ENCODE results near the gene CETN1.

Gene CETN1

GRCh38 chr18:577643-578375 is 2.4 kb upstream of the CETN1 start:
- DNase-seq: no peak

DNA sequence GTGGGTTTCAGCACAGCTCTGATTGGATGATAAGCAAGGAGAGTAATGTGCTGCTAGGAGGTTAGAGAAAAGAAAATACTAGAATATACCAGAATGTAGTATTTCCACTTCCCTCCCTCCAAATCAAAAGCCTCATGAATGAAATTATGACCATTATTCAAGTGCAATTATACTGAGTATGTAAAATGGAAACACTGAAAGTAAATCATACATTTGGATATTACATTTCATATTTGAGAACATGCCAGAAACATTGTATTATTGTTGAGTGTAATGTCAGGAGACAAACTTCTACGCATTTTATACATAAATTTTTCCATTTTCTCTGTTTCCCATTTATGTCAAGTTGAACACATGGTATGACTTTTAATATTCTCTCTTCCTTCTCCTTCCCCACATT is 942 bp upstream of the CETN1 start:
- DNase-seq: no peak

DNA sequence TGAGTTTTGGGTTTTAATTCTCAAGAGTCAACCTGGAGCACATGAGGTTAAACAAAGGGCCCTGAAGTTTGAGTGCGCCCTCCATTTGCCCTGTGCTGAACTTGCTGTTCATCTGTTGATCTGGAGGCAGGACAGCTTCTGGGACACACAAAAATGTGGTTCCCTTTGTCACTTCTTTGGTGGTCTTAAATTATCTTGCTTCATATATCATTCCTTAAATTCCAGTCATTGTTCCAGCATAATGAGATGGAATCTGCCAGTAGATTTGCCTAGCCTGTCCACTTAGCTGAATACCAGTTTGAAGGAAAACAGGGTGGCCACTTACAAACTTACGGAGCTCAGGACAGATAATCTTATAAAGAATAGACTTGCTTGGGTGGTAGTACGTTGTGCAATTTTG is 916 bp downstream of the CETN1 start:
- no peak for DNase-seq

GRCh38 chr18:582465-582864 is 2.3 kb downstream of the CETN1 start:
- no peak for DNase-seq

DNA sequence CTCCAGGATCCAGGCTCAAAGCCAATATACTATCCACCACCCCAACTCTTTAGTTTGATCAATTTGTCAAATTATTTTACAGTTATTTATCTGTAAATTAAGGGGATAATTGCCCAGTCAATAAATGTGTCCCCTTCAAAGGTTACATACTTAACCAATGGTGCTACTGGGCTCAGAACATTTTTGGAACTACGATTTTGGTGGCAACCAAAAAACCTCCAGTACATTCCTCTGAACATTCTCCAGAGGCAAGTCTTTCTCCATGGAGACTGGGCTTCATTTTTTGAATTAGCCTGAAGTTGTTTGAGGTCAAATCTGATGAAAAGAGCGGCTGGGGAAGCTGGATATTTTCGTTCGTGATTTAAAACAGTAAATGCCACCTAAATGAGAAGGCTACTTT is 14.9 kb downstream of the CETN1 start:
- DNase-seq: no peak

DNA sequence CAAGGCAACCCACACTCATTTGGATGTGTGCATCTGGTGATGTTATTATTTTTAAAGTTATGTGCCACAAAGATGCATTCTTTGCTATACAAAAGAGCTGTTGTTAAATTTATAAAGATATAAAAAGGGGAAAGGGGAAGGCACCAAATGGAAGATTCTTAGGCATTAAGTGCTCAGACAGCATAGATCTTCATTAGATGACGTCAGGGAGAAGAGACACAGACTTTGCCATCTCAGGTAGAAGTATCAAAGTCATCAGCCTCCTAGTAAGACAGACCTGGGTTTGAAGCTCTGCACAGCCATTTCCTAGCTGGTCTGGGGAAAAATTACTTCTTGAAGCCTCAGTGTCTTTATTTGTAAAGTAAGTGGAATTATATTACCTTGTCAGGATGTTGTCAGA is 15.4 kb downstream of the CETN1 start:
- no peak for DNase-seq

- DNase-seq: no peak
These were observed 16.2 kb downstream of the CETN1 start for GRCh38 chr18:596288-596881.

GRCh38 chr18:598124-598589 is 18.0 kb downstream of the CETN1 start:
- DNase-seq: no peak

DNA sequence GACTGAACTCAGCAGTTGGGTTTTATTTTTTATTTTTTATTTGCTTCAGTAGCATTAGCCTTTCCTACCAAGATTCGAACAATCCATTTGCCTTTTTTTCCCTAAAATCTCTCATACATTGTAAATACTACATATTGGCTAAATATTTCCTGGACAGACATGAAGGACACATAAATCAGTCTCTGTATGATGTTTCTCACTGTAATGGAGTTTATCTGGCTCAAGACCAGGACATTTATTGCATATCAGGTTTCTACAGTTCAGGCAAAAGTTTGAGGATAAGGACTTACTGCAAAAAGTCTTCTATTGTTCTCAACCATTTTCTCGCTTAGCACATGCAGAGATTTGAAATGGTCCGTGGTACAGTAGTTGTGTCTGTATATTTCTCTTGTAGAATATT is 19.9 kb downstream of the CETN1 start:
- DNase-seq: no peak

DNA sequence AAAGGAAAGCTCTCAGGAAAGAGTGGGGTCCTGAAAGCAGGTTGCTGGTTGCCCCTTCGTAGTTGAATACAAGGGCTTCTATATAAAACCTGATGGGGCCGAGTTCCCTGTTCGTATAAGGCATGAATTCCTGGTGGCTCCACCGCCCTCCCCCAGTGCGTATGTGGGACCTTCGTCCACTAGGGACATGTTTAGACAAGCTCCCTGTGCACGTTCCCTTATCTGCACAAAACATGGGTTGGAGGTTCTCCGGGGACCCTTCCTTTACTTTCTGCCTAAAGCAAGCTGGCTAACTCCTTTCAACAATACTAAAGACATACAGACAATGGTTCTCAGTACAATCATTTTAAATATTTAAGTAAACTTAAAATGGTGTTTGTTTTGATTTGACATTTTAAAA is 24.6 kb downstream of the CETN1 start:
- DNase-seq: no peak

DNA sequence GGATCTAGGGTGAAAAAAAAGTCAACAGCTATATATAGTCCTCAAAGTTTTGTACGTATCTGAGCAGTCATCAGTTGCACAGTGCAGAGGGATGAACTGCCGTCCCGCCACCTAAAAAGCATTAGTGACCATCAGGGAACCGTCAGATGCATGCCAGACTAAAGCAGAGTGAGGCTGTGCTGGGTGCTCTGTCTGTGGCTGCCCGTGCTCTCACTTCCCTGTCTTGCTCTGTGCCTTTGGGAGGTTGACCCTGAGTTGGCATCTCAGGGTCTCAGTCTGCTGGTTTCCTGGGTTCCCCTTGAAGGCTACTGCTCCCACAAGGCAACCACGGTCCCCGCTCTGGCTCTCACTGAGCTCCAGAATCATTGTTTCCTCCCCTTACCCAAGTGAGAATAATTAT is 27.8 kb downstream of the CETN1 start:
- DNase-seq: no peak

GRCh38 chr18:610214-610928 is 30.2 kb downstream of the CETN1 start:
- no peak for DNase-seq

- no peak for DNase-seq
These were observed 32.0 kb downstream of the CETN1 start for GRCh38 chr18:612156-612555.

DNA sequence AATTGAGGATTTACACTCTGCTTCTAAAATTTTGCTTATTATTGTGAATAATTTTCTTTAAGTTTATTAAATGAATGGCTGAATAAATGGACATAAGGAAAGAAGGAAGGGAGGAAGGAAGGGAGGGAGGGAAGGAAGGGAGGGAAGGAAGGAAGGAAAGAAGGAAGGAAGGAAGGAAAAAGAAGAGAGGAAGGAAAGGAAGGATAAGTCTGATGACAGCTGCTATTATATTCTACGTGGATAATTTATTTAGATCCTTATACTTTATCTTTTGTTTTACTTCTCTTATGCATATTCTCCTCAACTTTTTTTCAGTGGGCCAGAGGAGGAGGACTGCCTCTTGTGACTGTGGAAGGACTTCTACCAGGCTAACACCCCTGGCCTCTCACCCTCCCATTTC is 34.0 kb downstream of the CETN1 start:
- DNase-seq: no peak

GRCh38 chr18:615092-615521 is 34.9 kb downstream of the CETN1 start:
- no peak for DNase-seq

GRCh38 chr18:615773-616172 is 35.6 kb downstream of the CETN1 start:
- DNase-seq: no peak

DNA sequence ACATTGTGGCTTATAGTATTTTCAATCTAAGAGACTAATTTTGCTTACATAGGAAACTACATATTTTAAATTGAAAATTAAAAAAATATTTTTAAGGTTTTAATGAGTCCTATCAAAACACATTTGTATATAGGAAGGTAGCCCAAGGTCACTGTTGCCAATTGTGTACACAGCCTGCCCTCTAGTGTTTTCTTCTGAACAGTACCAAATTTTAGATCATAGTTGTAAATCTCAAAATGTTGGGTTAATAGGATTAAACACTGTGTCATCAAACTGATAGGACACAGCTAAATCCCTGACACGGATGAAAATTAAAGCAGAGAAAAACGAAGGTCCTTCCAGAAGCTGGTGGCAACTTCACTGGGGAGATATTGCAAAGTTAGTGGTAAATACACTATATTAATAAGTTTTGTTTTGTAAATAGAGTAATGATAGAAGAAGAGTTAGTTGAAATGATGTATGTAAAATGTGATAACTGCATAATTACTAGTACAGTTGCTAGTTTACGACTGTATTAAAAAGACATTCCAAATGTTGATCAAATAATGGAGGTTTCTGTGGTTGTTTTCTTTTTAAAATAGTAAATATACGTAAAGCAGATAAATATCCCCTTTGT is 36.3 kb downstream of the CETN1 start:
- DNase-seq: no peak

DNA sequence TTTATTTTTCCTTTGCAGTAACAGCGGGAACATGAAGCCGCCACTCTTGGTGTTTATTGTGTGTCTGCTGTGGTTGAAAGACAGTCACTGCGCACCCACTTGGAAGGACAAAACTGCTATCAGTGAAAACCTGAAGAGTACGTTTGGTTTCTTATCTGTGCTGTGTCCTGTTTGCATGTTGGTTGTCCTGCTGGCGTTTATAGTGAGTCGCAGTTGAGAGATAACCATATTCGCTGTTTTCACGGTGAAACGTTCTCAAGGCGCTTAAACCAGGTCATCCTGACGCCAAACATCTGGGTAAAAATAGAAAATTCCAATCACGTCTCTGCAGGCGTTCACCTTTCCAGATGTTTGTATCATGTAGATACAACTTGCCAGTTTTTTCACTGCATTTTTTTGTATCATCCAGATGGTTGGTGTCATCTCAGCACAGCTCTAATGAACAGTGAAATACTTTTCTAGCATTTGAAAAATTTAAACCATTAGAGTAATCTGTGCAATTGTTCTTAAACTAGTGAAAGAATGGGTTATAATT is 37.9 kb downstream of the CETN1 start:
- DNase-seq: no peak

DNA sequence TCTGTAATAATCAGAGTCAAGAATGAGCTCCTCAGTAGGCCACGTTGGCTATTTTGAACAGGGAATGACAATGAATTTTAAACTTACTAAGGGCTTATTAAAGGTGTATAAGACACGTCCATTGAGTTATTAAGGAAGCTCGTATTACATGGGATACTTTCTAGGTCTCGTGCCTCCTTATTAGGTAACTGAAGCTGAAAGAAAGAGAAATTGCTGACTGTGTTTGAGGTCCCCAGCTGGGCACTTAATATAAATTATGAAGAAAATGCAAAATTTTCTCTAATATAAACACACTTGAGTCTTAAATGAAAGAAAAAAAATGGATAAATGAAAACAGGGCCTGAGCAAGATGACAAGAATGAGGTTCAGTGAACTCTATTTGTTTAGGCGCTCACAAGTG is 38.4 kb downstream of the CETN1 start:
- DNase-seq: no peak

DNA sequence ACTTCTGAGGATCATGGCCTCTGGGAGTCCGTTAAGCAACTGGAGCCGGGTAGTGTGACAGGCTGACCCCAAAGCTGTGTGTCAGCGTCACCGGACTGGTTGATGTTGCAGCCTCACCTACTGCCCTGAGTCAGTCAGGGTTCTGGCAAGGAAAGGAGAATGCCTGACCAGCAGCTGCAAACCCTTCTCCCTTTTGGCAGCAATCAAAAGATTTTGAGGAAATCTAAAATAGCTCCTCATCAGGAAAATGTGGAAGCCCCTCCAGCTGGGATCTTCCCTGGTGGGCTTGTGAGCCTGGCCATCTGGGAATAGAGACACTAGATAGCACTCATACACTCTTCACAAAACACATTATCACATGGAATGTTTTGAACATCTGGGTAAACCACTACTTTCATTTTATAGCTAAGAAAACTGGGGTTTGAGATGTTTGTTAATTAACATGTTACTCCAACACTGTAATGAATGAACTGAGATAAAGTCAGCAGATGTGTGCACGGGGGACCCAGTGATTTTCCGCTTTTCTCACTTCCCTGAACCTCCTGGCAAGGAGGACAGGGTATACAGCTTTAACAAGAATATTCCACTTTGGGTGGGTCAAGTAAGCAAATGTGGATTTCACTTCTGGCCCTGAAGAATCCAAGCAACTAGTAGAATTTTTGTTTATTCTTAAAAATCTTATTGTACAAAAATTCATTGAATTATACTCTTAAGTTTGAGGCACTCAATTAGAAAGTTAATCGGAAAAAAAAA is 41.3 kb downstream of the CETN1 start:
- DNase-seq: no peak

DNA sequence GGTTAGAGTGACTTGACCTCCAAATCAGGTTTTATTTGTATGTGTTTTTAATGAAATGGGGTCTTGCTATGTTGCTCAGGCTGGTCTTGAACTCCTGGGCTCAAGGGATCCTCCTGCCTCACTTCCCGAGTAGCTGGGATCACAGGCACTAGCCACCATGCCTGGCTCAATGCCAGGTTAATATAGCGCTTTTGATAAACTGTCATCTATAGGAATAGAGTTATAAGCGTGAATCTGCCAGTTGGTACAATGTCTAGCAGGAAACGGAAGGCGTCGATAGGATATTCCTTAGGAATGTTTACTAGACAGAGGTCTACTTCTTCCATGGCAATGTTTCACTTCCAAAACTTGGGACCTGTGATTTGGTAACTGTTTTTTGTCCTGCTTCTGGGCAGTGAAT is 42.1 kb downstream of the CETN1 start:
- no peak for DNase-seq

GRCh38 chr18:623761-624620 is 43.8 kb downstream of the CETN1 start:
- no peak for DNase-seq

Data from NCI-H1417 treated with DMSO at 0.1 percent for 48 hours (cell line).